ENCODE data around the gene YIF1B.
"Not testable (repeated sequence)": the region's sequence is repeated elsewhere in the genome, so short reads cannot be mapped to it uniquely, and the experiment has no call there.

Gene YIF1B

GRCh38 chr19:38270587-38271167 lies 45.1 kb downstream of the YIF1B start:
- no peak for DNase-seq

GRCh38 chr19:38268539-38268938 lies 47.2 kb downstream of the YIF1B start:
- DNase-seq = no peak

GRCh38 chr19:38267761-38268483 lies 47.8 kb downstream of the YIF1B start:
- DNase-seq = no peak

GRCh38 chr19:38266981-38267597 lies 48.7 kb downstream of the YIF1B start:
- no peak for DNase-seq

DNA sequence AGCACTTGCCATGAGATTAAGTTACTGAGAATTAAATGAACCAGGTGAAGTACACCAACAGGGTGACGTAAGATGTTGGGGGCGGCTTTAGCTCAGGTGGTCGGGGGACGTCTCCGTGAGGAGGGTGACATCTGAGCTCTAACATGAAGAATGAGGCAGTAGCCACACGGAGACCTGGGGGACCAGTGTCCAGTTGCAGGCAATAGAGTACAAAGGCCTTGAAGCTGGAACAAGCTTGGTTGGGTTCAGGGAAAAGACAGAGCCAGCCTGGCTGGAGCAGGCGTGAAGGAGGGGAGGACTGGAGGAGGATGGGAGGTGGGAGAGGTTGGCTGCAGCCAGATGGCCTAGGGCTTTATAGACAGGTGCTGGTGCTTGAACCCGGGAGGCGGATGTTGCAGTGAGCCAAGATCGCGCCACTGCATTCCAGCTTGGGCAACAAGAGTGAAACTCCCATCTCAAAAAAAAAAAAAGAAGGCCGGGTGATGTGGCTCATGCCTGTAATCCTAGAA lies 49.8 kb downstream of the YIF1B start:
- no peak for DNase-seq

- DNase-seq = no peak
Observed at GRCh38 chr19:38265213-38265861, 50.4 kb downstream of the YIF1B start.

DNA sequence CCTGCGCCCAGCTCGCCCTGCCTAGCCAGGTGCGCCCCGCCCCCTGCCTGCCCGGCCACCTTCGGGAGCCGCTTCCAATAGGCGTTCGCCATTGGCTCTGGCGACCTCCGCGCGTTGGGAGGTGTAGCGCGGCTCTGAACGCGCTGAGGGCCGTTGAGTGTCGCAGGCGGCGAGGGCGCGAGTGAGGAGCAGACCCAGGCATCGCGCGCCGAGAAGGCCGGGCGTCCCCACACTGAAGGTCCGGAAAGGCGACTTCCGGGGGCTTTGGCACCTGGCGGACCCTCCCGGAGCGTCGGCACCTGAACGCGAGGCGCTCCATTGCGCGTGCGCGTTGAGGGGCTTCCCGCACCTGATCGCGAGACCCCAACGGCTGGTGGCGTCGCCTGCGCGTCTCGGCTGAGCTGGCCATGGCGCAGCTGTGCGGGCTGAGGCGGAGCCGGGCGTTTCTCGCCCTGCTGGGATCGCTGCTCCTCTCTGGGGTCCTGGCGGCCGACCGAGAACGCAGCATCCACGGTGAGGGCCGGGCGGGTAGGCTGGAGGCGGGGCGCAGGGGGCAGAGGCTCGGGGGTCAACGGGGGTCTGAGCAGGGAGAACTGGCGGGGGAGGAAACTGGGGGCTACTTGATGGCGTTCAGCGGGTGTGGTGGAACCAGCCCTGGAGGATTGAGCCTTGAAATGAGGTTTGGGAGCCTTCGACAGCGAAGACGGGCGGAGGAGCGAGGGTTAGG lies 51.1 kb downstream of the YIF1B start, which contains the start of gene SPINT2:
Gene SPINT2, plus strand, starts transcription at position 88 of the 727 bp plus-strand sequence. Its CDS starts 320 bp downstream, at position 408.
- peak; percentile 84 for DNase-seq

DNA sequence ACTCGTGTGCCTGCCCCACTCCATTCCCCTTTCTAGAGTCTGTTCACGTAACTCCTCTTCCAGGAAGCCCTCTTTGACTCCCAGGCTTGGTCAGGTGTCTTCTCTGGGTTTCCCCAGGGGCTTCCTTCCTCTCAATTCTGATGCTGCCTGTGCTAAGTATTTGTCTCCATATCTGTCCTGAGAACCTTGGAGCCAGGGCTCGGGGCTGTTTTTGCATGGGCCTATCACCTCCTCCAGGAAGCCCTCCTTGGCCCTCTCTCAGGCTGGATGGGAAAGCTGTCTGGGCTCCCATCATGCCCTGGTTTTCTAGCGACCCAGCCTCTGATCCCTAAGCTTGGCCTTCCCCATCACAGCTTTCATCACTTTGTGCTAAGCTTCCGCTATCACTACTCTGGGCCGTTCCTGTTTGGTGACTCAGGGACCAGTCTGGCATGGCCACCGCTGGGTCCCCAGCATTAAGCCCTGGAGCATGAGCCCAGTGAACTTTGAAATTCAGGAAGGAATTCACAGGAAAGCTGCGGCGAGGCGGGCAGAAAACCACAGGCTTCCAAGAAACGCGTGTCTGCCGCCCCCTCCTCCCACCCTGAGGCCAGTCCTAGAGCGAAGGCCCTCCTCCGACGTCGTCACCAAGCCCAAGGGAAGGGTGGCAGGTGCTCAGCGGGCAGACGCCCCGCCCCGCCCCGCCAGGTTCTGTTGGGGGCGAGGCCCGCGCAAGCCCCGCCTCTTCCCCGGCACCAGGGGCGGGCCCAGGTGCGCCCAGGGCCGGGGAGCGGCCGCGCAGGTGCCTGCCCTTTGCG lies 51.9 kb downstream of the YIF1B start:
- DNase-seq = peak; percentile 94

- DNase-seq = no peak
Observed at GRCh38 chr19:38262585-38263268, 53.0 kb downstream of the YIF1B start.

GRCh38 chr19:38261942-38262341 lies 53.8 kb downstream of the YIF1B start:
- not testable (repeated sequence) for DNase-seq

- DNase-seq = no peak
Observed at GRCh38 chr19:38255383-38256014, 60.2 kb downstream of the YIF1B start.

GRCh38 chr19:38253788-38254187 lies 62.0 kb downstream of the YIF1B start:
- no peak for DNase-seq

All from NCI-H2107 (cell line).